A549 (cell line): ENCODE measurements around the gene DTX1. TPM values are rescaled to one million over a fixed set of nuclear protein-coding genes. Genes with fewer than 3 reads are reported as not detected.

Experiments used
- ATAC-seq, 2 experiments: fragments of 200-7000 bp in 1 of 2; fragments of >200 bp in 1 of 2; cut with Nextera tagmentation in 1 of 2; cut with Tn5 transposase in 1 of 2; 3 replicates each; pipeline versions ENCODE4 v1.8.0 to v1.9.1; 2018 to 2020; ENCODE audit warnings: mild to moderate bottlenecking in 1 of 2, moderate library complexity in 1 of 2
- CTCF ChIA-PET: fragments of 300-600 bp; sonication (Branson Sonifier 250); formaldehyde crosslinking; extraction: SDS; loops from one replicate; lab custom pipeline; 2021; ENCODE audit warnings: antibody characterized with exemption, inconsistent platforms; lab: Yijun Ruan, JAX
- POLR2A ChIA-PET: fragments of 350-600 bp; formaldehyde crosslinking; extraction: SDS; loops from one replicate; lab custom pipeline; 2021; ENCODE audit warnings: antibody characterized with exemption, inconsistent platforms; lab: Yijun Ruan, JAX
- DNase-seq, 2 experiments: peaks; one replicate each; pipeline versions ENCODE4 v3.0.0 to v3.0.0-alpha.2; 2011 to 2016; ENCODE audit warnings: low read depth in 1 of 2, low spot score in 1 of 2
- FAIRE-seq: peaks from 2 replicates; lab custom pipeline; 2011; peaks lifted over from hg19 to GRCh38; lab: Jason Lieb, UNC
- H3K27ac ChIP-seq, 2 experiments: fragments of >200 bp; sonication (Bioruptor Twin); formaldehyde crosslinking; 3 replicates each; pipeline ENCODE4 v1.5.1; 2016 to 2017
- H3K4me1 ChIP-seq: fragments of >200 bp; sonication (Bioruptor Twin); formaldehyde crosslinking; 3 replicates; pipeline ENCODE4 v1.6.1; 2016
- H3K4me2 ChIP-seq: fragments of >200 bp; sonication (Bioruptor Twin); formaldehyde crosslinking; 3 replicates; pipeline ENCODE4 v1.6.1; 2016
- H3K4me3 ChIP-seq: fragments of >200 bp; sonication (Bioruptor Twin); formaldehyde crosslinking; 3 replicates; pipeline ENCODE4 v1.5.1; 2016
- H3K9me3 ChIP-seq: fragments of >200 bp; sonication (Bioruptor Twin); formaldehyde crosslinking; 3 replicates; pipeline ENCODE4 v1.6.1; 2016
- CEBPB ChIP-seq, 2 experiments: fragments of >200 bp in 1 of 2; sonication (Bioruptor Twin) in 1 of 2; formaldehyde crosslinking in 1 of 2; IDR thresholded peaks; 2 replicates each; pipeline ENCODE4 v1.6.1; 2012 to 2016
- FOSB ChIP-seq: fragments of 250-450 bp; sonication (Bioruptor Pico); IDR thresholded peaks from 2 replicates; pipeline ENCODE4 v1.5.0; 2020; ENCODE audit warnings: mild to moderate bottlenecking, moderate library complexity
- FOXS1 ChIP-seq: fragments of 250-450 bp; sonication (Bioruptor Pico); IDR thresholded peaks from 2 replicates; pipeline ENCODE4 v1.5.0; 2020; ENCODE audit warnings: mild to moderate bottlenecking, moderate library complexity
- HEYL ChIP-seq: fragments of 250-450 bp; sonication (Bioruptor Pico); IDR thresholded peaks from 2 replicates; pipeline ENCODE4 v1.8.0; 2021; ENCODE audit warnings: mild to moderate bottlenecking, moderate library complexity
- HOXA7 ChIP-seq: fragments of 250-450 bp; sonication (Bioruptor Pico); IDR thresholded peaks from 2 replicates; pipeline ENCODE4 v1.5.0; 2020; ENCODE audit warnings: mild to moderate bottlenecking, moderate library complexity
- KDM5A ChIP-seq: fragments of 200-600 bp; sonication (generic); IDR thresholded peaks from 2 replicates; pipeline ENCODE4 v1.6.1; 2016; ENCODE audit warnings: antibody characterized with exemption, mild to moderate bottlenecking
- MAFK ChIP-seq: fragments of 450-650 bp; IDR thresholded peaks from 2 replicates; pipeline ENCODE4 v1.6.1; 2014; ENCODE audit not compliant: partially characterized antibody
- MYC ChIP-seq: IDR thresholded peaks from 2 replicates; pipeline ENCODE4 v1.6.1; 2012; ENCODE audit warnings: mild to moderate bottlenecking, inconsistent platforms, low read length, improper control_type of control experiment, borderline replicate concordance
- POLR2A ChIP-seq: IDR thresholded peaks from 2 replicates; pipeline ENCODE4 v1.6.1; 2012; ENCODE audit warnings: mild to moderate bottlenecking, low read length
- RARB ChIP-seq: fragments of 250-450 bp; sonication (Bioruptor Pico); IDR thresholded peaks from 2 replicates; pipeline ENCODE4 v1.8.0; 2021; ENCODE audit warnings: mild to moderate bottlenecking, moderate library complexity
- RCOR1 ChIP-seq: fragments of 150-350 bp; IDR thresholded peaks from 2 replicates; pipeline ENCODE4 v1.6.1; 2014; ENCODE audit warnings: antibody characterized with exemption, low read length, low read depth
- SREBF2 ChIP-seq: fragments of 450-650 bp; IDR thresholded peaks from 2 replicates; pipeline ENCODE4 v1.6.1; 2014; ENCODE audit warnings: mild to moderate bottlenecking, moderate library complexity
- ZFP36 ChIP-seq: fragments of 450-650 bp; IDR thresholded peaks from 2 replicates; pipeline ENCODE4 v1.6.1; 2014; ENCODE audit warnings: borderline replicate concordance; ENCODE audit not compliant: partially characterized antibody
- WGBS: methylation state at CpG from one replicate; pipeline ENCODE4 v1.1.6; 2017; ENCODE audit errors: missing lambda C conversion rate; 5-methylcytosine and 5-hydroxymethylcytosine counted together
- polyA plus RNA-seq, 4 experiments: library from polyadenylated mRNA; depleted of rRNA in 3 of 4; stranded (reverse); fragments of >200 nt; fragmentation: RNase III in 1 of 4; extraction: RNeasy Plus Mini Kit Qiagen cat#74134 plus additional on column Dnase treatment in 1 of 4; gene quantifications; 2 replicates in 3 of 4; 3 replicates in 1 of 4; pipeline ENCODE4 v1.2.3, GENCODE V29; 2011 to 2017
- TF ChIP-seq, protein P1 (sequence below): IDR thresholded peaks from 2 replicates; pipeline ENCODE4 v1.6.1; 2012
- TF ChIP-seq, protein P2 (sequence below): fragments of 450-650 bp; IDR thresholded peaks from 2 replicates; pipeline ENCODE4 v1.6.1; 2014; ENCODE audit warnings: antibody characterized with exemption
- TF ChIP-seq, protein P3 (sequence below): IDR thresholded peaks from 2 replicates; pipeline ENCODE4 v1.6.1; 2012
- TF ChIP-seq, protein P4 (sequence below): fragments of >200 bp; sonication (Bioruptor Twin); formaldehyde crosslinking; IDR thresholded peaks from 2 replicates; pipeline ENCODE4 v1.6.1; 2016
- TF ChIP-seq, protein P5 (sequence below): fragments of >200 bp; sonication (Bioruptor Twin); formaldehyde crosslinking; IDR thresholded peaks from 3 replicates; pipeline ENCODE4 v1.6.1; 2016

DTX1 gene
- polyA plus RNA-seq, 2 of the 4 experiments (the other 2 are of a cell fraction) = 0.28 to 0.37 TPM

DNA sequence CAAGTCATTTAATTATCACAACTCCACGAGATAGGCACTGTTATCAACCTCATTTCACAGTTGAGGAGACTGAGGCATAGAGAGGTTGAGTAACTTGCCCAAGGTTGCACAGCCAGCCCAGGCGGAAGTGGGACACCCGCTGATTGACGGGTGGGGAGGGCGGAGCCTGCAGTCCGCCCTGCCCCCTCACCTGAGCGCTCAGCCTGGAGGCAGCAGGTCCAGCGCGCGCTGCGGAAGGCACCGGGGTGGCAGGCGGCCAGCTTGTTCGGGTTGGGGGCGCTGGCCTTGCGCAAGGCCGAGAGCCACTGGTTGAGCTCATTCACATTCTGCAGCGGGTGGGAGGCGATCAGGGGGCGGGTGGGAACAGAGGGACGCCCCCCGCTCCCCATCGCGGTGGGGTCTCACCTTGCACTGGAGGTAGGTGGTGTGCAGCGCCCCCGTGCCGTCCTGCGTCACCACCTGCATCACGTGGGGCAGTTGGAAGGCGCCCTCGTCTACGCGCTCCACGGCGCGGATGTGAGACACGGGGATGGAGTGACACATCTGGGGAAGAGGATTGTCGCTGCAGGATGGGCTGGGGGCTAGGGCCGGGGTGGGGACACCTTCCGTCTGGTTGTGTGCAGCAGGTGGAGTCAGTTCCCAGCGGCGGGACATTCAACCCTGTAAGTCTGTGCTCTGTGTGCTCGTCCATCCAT lies 47.4 kb downstream of the DTX1 start:
- TF ChIP-seq MYC (no peak), HEYL (CRISPR knock-in tag) (no peak), FOXS1 (CRISPR knock-in tag) (no peak), CEBPB (IDR thresholded peaks at IDR 0.05) (no peak), FOSB (no peak), POLR2A (no peak), RARB (no peak), KDM5A (no peak), ZFP36 (peak; percentile 52), SREBF2 (no peak), HOXA7 (CRISPR knock-in tag) (no peak)
- TF ChIP-seq, protein P1, sequence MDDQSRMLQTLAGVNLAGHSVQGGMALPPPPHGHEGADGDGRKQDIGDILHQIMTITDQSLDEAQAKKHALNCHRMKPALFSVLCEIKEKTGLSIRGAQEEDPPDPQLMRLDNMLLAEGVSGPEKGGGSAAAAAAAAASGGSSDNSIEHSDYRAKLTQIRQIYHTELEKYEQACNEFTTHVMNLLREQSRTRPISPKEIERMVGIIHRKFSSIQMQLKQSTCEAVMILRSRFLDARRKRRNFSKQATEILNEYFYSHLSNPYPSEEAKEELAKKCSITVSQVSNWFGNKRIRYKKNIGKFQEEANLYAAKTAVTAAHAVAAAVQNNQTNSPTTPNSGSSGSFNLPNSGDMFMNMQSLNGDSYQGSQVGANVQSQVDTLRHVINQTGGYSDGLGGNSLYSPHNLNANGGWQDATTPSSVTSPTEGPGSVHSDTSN = no peak
- TF ChIP-seq, protein P2, sequence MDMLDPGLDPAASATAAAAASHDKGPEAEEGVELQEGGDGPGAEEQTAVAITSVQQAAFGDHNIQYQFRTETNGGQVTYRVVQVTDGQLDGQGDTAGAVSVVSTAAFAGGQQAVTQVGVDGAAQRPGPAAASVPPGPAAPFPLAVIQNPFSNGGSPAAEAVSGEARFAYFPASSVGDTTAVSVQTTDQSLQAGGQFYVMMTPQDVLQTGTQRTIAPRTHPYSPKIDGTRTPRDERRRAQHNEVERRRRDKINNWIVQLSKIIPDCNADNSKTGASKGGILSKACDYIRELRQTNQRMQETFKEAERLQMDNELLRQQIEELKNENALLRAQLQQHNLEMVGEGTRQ = peak; percentile 52
- TF ChIP-seq, protein P3, sequence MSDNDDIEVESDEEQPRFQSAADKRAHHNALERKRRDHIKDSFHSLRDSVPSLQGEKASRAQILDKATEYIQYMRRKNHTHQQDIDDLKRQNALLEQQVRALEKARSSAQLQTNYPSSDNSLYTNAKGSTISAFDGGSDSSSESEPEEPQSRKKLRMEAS = no peak
- Histone ChIP-seq H3K4me2 (peak overlapping the region; percentile 58), H3K4me3 (peak overlapping the region; percentile 32), H3K4me1 (no peaks in the 10 kb centered on the region; the same call in 2 of the 3 replicates), H3K27ac (0 out of 6 replicates have a peak overlapping the region, but pooled peaks of 1 of the 2 experiments have one; percentile 24), H3K9me3 (no peaks in the 10 kb centered on the region)
- CTCF ChIA-PET = interaction anchor here (1.0 to 1.4 kb wide), 4 partner anchors 16 to 71 kb away, joined by 3 to 4 read pairs (median 3); no protein-coding TSS in a partner anchor
- POLR2A ChIA-PET = no interaction called here
- WGBS = 38% methylated on average over 26 of the region's 43 CpGs
- FAIRE-seq = no peak
- peak in 1 of 2 experiments; percentile 48; a peak in 3 of 6 replicates for ATAC-seq
- peak in 1 of 2 experiments; percentile 36 for DNase-seq

DNA sequence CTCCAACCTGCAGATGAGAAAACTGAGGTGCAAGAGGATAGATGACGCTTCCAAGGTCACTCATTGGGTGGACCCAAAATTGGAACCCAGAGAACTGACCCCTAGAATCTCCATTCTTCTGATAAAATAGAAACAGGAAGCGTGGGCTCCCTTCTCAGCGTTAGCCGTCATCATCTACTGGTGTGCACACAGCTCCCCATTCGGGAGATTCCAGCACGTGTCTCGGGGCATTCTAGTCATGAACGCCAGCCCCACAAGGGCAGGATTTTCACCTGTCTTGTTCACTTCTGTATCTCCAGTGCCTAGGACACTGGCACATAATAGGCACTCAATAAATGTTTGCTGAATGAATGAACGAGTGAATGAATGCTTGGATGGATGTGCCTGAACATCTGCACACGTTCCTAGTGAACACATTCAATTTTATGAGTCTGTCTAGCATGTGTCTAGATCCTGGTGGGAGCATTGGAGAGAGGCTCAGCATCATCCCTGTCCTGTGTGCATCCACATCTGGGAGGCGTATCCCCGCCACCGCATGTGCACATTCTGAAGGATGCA lies 48.5 kb downstream of the DTX1 start:
- Histone ChIP-seq H3K27ac (no peak overlapping the region), H3K4me2 (no peak overlapping the region), H3K4me3 (no peak overlapping the region), H3K4me1 (no peaks in the 10 kb centered on the region), H3K9me3 (no peaks in the 10 kb centered on the region)
- POLR2A ChIA-PET = interaction anchor here (0.5 kb wide), 1 partner anchor 56 kb away, joined by 3 read pairs; no protein-coding TSS in a partner anchor
- FAIRE-seq = no peak
- 0 out of 6 replicates have a peak, but pooled peaks of 1 of the 2 experiments have one; percentile 14 for ATAC-seq
- CTCF ChIA-PET = interaction anchor here (1.0 to 1.4 kb wide), 4 partner anchors 15 to 69 kb away, joined by 3 to 4 read pairs (median 3); no protein-coding TSS in a partner anchor
- no peak for DNase-seq
- WGBS = 77% methylated on average over 13 of the region's 13 CpGs
- TF ChIP-seq HEYL (CRISPR knock-in tag) (no peak), MAFK (no peak), RCOR1 (no peak)
- TF ChIP-seq, protein P4, sequence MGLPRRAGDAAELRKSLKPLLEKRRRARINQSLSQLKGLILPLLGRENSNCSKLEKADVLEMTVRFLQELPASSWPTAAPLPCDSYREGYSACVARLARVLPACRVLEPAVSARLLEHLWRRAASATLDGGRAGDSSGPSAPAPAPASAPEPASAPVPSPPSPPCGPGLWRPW = no peak
- TF ChIP-seq, protein P5, sequence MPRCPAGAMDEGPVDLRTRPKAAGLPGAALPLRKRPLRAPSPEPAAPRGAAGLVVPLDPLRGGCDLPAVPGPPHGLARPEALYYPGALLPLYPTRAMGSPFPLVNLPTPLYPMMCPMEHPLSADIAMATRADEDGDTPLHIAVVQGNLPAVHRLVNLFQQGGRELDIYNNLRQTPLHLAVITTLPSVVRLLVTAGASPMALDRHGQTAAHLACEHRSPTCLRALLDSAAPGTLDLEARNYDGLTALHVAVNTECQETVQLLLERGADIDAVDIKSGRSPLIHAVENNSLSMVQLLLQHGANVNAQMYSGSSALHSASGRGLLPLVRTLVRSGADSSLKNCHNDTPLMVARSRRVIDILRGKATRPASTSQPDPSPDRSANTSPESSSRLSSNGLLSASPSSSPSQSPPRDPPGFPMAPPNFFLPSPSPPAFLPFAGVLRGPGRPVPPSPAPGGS = no peak
